ENCODE data around the gene GIMAP5.

GIMAP5 gene

DNA sequence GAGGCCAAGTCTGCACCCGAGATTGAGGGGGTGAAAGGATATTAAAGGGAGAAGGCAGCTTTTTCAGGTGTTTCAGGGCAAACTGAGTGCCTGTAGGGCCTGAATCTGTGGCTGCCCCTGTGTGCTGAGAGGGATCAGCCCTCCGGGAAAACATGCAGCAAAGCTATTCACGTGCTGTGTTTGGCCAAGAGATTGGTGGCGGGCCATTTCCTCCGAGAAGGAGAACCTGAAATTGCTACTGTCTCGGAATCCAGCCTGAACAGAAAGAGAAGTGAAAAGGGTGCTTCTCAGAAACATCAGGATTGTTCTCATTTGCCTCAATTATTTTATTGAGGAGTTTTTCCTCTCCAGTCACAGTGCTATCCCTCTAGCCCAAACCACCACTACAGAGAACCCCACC lies 16.0 kb downstream of the GIMAP5 start:
- no peak for DNase-seq (ENCODE audit: low read depth)
- TF ChIP-seq, protein P1, sequence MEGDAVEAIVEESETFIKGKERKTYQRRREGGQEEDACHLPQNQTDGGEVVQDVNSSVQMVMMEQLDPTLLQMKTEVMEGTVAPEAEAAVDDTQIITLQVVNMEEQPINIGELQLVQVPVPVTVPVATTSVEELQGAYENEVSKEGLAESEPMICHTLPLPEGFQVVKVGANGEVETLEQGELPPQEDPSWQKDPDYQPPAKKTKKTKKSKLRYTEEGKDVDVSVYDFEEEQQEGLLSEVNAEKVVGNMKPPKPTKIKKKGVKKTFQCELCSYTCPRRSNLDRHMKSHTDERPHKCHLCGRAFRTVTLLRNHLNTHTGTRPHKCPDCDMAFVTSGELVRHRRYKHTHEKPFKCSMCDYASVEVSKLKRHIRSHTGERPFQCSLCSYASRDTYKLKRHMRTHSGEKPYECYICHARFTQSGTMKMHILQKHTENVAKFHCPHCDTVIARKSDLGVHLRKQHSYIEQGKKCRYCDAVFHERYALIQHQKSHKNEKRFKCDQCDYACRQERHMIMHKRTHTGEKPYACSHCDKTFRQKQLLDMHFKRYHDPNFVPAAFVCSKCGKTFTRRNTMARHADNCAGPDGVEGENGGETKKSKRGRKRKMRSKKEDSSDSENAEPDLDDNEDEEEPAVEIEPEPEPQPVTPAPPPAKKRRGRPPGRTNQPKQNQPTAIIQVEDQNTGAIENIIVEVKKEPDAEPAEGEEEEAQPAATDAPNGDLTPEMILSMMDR (conservative IDR thresholded peaks at IDR 0.05; ENCODE audit: low read length) = no peak
- H3K4me3 ChIP-seq (ENCODE audit: low read length) = no peak overlapping the region

DNA sequence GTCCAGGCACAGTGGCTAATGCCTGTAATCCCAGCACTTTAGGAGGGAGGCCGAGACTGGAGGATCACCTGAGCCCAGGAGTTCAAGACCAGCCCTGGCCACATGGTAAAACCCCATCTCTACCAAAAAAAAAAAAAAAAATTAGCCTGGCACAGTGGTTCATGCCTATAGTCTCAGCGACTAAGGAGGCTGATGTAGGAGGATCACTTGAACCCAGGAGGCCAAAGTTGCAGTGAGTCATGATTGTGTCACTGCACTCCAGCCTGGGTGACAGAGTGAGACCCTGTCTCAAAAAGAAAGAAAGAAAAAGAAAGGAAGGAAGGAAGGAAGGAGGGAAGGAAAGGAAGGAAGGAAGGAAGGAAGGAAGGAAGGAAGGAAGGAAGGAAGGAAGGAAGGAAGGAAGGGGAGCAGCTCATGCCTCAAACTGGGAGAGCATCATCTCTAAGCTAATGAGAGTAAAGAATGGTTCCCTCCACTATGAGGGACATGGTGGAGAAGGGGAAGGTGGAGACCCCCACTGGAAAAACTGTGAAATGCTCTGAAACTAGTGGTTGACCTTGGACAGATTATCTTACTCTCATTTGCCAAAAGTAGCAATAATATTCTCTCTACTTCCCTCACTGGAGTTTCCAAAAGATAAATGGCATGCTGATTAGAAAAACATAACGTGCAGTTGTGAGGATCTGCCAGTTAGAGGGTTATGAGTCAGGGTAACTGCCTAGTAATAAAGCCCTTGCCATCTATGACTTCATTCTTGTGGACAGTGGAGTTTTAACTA lies 16.8 kb downstream of the GIMAP5 start:
- H3K4me3 ChIP-seq (ENCODE audit: low read length) = no peak overlapping the region
- TF ChIP-seq, protein P1 (conservative IDR thresholded peaks at IDR 0.05; ENCODE audit: low read length) = 0 out of 2 replicates have a peak, but pooled peaks have one; percentile 24
- DNase-seq (ENCODE audit: low read depth) = no peak

- TF ChIP-seq, protein P1 (conservative IDR thresholded peaks at IDR 0.05; ENCODE audit: low read length) = no peak
- no peak overlapping the region for H3K4me3 ChIP-seq (ENCODE audit: low read length)
Observed at GRCh38 chr7:150754951-150755350, 17.7 kb downstream of the GIMAP5 start.

DNA sequence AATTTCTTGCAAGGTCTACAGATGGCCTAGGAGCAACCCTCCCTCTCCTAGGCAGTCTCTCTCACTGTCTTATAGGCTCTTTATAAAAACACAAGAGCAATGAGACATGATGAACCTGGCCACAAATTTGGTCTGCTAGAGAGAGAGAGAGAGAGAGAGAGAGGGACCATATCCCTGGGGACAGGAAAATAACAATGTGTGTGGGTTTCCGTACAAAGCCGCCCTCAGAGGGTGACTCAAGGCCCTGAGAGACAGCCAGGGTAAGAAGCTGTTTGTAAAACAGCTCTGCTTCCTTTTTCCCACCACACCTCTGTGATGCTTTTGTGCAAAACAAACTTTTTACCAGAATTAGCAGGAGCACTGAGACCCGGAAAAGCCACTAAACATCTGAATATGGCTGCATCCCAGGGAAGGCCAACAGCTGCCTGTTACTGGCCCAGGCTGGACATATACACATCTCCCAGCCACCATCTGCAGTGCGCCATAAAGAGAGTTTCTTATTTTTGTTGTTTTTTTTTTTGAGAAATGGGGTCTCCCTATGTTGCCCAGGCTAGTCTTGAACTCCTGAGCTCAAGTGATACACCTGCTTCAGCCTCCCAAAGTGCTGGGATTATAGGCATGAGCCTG lies 18.4 kb downstream of the GIMAP5 start:
- no peak for DNase-seq (ENCODE audit: low read depth)
- no peak overlapping the region for H3K4me3 ChIP-seq (ENCODE audit: low read length)
- TF ChIP-seq, protein P1 (conservative IDR thresholded peaks at IDR 0.05; ENCODE audit: low read length) = no peak

More at GRCh38 chr7:150754951-150755350, 17.7 kb downstream of the GIMAP5 start:
- no peak for DNase-seq (ENCODE audit: low read depth)

DNA sequence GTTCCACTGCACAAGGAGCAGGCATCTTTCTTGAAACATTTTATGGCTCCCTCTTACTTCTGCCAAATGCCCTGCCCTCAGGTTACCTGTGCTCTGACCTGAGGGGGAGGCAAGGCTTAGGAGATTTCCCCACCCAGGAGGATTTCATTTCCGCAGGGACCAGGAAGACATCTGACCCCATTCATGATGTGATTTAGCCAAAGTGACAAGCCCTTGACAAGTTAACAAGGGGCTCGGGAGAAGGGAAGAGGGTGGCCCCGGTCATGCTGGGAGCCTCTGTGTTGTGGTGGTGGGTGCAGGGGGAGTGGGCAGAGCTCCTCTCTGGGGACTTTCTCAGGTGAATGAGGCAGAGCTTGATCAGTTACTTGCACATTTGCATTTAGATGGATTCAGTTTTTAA lies 18.9 kb downstream of the GIMAP5 start:
- DNase-seq (ENCODE audit: low read depth) = no peak
- TF ChIP-seq, protein P1 (conservative IDR thresholded peaks at IDR 0.05; ENCODE audit: low read length) = no peak
- no peak overlapping the region for H3K4me3 ChIP-seq (ENCODE audit: low read length)

DNA sequence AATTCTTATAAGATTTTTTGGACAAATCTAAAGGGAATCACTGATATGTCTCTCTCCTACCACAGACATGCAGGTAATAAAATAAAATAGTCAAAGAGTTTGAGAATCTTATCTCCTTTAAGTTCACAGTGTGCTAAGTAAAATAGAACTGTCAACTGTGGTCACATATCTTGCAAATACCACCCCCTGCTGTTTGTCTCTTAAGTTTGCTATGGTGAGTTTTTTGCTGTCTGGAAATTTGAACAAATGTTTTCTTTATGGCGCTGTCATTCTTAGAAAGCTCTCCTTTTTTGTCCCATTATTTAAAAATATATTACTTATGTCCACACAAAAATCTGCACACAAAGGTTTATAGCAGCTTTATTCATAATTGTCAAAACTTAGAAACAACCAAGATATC lies 19.6 kb downstream of the GIMAP5 start:
- no peak for DNase-seq (ENCODE audit: low read depth)
- no peak overlapping the region for H3K4me3 ChIP-seq (ENCODE audit: low read length)
- TF ChIP-seq, protein P1 (conservative IDR thresholded peaks at IDR 0.05; ENCODE audit: low read length) = peak; percentile 32; the same call in 1 of the 2 replicates

DNA sequence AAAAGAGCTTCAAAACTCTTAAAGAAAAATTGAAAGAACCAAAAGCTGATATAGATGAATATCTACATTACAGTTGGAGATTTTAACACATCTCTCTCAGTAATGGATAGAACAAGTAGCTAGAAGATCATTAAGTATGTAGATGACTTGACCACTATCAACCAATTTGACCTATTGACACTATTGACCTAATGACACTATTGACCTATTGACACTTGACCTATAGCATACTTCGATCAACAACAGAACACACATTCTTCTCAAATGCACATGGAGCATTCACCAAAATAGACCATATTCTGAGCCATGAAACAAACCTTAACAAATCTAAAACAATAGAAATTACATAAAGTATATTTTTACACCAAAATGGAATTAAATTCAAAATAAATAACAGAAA lies 22.3 kb downstream of the GIMAP5 start:
- TF ChIP-seq, protein P1 (conservative IDR thresholded peaks at IDR 0.05; ENCODE audit: low read length) = no peak
- no peak for DNase-seq (ENCODE audit: low read depth)
- H3K4me3 ChIP-seq (ENCODE audit: low read length) = no peak overlapping the region
